ENCODE data around the gene SIGLEC14.

GRCh38 chr19:51690454-51691073, 43.9 kb upstream of the SIGLEC14 start:
- TF ChIP-seq POLR2AphosphoS5 (IDR thresholded peaks at IDR 0.05): peak; percentile 20 to 63
- no peak for TF ChIP-seq CTCF (IDR thresholded peaks at IDR 0.05)

All from upper lobe of left lung (tissue), 4 donors.